RKO (cell line): ENCODE data around the gene DMRTA2.

Source experiments
- DNase-seq: peaks from one replicate; pipeline ENCODE4 v3.0.0-alpha.2; 2016; ENCODE audit warnings: low spot score

Gene DMRTA2

GRCh38 chr1:50424045-50424883 lies 1.0 kb upstream of the DMRTA2 start:
- DNase-seq: peak; percentile 43

DNA sequence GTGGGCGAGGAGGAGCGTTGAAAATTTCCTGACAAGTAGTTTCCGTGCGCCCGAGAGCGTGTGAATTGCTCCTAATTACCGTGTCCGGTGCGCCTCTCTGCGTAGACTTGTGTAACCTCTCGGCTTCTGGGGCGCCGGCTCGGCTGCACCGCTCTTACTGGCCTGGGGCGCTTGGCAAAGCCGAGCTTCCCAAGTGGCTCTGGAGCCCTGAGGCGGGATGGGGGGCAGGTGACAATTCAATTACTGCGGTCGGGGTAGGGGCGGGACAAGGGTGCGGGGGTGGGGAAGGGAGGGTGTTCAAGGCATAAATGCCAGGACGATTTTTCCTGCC lies 392 bp upstream of the DMRTA2 start:
- DNase-seq: peak; percentile 80

- peak; percentile 19 for DNase-seq
Measured at GRCh38 chr1:50422675-50422945, 633 bp downstream of the DMRTA2 start.

- no peak for DNase-seq
Measured at GRCh38 chr1:50421768-50422674, 1.2 kb downstream of the DMRTA2 start.

- DNase-seq: no peak
Measured at GRCh38 chr1:50421366-50421748, 1.9 kb downstream of the DMRTA2 start.

DNA sequence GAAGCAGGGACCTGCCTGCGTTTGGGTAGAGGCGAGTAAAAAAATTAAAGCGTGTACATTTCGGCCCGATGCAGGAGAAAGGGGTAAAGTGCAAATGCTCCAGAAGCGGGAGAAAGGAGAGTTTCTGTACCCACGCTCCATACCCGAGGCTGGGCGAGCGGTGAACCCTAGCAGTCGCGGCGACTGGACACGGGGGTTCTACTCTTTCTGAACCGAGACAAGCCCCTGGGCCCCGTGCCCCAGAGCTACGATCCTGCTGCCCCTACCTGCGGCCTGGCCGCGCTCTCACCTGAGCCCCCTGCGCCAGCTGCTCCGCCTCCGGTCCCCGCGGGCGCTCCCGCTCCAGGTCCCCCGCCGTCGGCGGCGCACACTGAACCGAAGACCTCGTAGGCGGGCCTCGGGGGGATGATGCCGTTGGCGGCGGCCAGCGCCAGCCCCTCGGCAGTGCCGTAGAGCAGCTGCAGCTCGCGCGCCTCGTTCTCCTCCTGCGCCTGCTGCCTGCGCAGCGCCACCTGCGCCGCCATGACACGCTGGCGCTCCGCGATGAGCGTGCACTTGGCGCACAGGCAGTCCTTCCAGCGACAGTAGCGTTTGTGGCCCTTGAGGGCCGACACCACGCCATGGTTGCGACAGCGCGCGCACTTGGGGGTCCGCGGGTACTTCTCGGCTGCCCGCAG lies 2.4 kb downstream of the DMRTA2 start:
- no peak for DNase-seq

GRCh38 chr1:50419907-50420677 lies 3.2 kb downstream of the DMRTA2 start:
- no peak for DNase-seq

- no peak for DNase-seq
Measured at GRCh38 chr1:50419192-50419906, 3.9 kb downstream of the DMRTA2 start.

GRCh38 chr1:50418600-50419109 lies 4.6 kb downstream of the DMRTA2 start:
- DNase-seq: no peak

DNA sequence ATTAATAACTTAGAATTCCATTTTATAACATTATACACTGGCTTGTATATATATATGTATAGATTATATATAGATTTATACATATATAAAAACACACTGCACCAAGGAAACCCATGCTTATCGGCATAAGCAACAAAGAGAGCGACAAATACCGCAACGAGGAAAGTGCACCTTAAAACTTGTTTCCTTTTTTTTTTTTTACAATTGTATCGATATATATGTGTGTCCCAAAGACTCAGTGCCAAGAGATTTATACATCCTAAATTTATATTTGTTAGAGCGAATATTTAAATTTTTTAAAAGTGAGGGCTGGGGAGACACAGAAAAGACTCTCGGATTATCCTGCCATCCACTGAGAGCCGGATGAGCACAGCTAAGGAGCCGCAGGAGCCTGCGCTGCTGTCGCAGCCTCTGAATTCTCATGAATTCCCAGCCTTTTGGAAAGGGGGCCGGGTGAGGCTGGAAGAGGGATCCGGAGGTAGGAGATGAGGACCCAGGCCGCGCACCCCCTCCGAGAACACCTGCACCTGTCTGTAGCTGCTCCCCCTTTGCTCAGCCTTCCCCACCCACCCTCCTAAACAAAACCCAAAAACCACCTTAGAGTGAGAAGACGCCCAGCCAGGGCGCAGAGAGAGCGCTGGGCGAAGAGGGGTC lies 5.2 kb downstream of the DMRTA2 start:
- DNase-seq: no peak

DNA sequence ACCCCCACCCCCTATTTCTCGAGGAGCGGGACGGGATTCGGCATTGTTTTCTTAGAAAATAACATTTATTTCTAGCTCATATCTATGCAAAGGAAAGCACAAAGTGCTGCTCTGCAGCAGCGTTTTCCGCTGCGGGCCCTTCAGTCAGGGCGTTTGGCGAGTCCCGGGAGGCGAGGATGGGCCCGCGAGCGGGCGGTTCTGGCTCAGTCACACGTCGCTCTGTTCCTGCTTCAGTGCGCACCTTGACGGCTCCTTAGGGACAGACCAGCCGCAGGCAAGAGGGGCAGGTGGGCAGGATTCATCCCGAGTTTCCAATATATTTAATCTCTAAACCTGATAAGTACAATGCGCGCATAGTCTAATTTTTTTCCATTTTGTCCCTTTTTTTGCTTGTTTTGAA lies 5.7 kb downstream of the DMRTA2 start:
- DNase-seq: no peak

DNA sequence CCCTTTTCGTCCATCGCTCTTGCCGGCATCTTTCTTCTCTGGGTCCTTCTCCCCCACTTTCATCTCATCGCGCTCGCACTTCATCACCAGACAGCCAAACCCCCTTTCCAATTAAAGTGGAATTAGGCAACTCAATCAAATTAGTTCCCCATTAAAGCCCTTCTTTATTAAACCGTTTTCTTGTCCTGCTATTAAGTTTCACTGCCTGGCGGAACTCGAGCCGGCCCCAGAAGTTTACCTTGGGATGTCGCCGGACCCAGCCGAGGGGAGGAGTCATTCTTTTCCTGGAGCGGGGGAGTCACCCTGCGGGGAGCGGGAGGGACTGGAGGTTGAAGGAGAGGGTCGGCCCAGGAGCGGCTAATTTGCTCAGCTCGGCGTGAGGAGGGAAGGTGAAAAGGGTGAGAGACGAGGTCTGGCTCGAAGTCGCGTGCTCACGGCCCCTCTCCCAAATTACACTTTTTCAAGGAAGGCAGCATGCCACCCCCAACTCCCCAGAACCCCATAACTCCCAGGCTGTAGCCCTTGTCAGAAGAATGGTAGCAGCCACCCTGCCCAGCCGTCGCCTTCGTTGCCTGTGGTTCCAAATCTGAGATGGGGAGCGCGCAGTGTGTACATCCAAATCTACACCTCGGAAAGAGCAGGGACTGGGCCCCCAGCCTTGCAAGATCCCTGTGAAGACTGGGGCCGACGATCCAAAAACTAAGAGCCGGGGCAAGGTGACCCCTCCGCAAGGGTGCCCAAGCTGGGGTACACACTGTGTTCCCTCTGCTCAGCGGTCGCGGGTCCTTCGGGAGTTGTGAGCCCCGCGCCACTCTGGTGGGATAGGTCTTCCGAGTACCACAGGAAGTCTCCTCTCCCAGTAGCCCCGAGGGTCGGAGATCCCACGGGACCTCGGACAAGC lies 6.4 kb downstream of the DMRTA2 start:
- DNase-seq: no peak

- no peak for DNase-seq
Measured at GRCh38 chr1:50416150-50416527, 7.1 kb downstream of the DMRTA2 start.

DNA sequence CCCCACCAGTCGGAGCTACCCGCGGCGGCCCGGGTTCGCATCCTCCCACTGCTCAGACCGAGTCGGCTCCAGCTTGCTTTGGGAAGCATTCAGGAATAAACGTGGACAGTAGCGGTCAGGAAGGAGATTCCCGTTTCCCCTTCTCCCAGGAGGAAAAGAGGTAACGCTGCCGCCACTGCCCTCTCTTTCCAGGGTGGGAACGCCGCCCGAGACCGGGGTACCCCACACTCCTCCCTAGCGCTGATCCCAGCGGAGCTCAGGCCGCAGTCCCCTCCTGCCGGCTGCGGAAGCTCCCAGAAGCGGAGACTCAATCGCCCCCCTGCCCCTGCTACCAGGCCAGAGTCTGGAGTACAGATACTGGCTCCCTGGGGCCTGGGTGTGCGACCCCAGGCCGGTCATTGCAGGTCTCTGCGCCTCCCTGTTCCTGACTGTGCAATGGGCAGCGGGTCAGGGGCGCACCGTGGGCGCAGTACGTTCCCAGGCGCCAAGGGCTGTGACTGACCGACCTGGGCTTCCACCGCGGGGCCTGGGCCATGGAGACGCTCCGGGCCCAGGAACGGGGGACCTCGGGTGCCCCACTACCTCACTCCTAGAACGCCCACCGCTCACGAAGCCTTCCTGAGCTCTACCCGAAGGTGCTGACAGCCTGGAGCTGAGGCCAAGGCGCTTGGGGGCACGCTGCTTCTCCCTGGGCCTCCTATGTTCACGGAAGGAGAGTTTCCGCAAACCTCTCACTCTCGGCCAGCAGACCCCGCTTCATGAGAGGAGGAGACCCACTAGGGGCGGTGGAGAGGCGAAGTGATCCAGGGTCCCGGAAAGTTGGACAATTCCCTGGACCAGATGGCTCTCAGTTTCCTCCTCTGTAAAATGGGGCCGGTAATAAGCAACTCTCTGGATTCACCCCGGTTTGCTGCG lies 7.8 kb downstream of the DMRTA2 start:
- no peak for DNase-seq

GRCh38 chr1:50414853-50415234 lies 8.4 kb downstream of the DMRTA2 start:
- DNase-seq: no peak

DNA sequence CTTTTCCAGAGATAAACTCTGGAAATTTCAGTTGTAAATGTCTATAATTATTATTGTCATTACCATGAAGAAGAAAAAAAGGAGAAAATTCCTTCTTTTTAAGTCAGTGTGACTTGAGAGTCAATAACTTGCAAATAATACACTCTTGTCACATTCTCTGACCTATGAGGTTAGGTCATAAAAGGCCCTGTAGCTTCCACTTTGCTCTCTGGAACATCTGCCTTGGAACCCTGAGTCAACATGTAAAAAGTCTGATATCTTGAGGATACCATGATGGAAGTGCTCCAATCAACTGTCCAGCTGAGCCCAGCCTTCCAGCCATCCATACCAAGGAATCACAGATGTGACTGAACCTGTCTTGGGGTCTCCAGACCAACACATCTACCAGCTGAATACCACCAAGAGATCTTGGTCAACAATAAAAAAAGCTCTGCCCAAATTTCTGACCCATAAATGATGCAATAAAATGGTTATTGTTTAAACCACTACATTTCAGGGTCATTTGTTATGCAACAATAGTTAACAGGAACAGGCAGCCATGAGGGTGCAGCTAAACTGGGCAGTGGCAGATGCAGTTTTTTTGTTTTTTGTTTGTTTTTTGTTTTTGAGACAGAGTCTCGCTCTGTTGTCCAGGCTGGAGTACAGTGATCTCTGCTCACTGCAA lies 10.3 kb downstream of the DMRTA2 start:
- DNase-seq: no peak

DNA sequence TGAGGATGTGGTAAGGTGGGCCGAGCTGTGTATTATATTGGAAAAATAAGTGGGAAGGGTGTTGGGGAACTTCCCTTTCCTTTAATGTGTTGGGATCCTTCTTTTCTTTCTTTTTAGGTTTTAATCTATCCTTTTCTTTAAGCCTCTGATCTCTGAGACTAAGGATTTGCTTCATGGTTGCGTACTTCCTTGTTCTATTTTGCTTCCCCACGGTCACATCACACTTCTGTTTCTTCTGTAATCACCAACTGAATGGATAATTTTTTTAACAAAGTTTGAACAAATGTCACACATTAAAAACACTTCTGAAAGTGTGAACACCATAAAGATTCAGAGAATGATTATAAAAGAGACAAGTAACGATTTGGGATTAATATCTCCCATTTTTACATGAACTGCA lies 17.4 kb downstream of the DMRTA2 start:
- no peak for DNase-seq

DNA sequence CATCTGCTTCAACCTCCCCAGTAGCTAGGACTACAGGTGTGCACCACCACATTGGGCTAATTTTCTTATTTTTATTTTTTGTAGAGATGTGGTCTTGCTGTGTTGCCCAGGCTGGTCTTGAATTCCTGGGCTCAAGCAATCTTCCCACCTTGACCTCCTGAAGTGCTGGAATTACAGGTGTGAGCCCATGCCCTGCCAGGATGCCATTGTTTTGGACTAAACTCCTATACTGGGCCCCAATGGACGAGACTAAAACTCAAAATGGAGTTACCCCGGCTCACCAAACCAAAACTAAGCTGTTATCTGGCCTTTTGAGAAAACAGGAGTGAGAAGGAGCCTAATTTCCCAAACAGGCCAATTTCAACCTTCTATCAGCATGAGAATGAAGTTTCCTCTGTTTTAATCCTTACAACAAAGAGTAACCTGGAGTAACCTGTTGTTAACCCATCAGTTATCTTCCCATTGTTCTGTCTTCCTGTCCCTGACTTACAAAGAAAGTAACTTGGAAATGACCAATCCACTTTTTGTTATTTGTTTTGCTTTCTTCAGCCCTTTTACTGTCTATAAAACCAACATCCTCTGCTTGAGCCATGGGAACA lies 29.6 kb downstream of the DMRTA2 start:
- no peak for DNase-seq
